GF-D8 (cell line): Measurements from ENCODE around the gene AIG1.
"Not testable (repeated sequence)": the region's sequence is repeated elsewhere in the genome, so short reads cannot be mapped to it uniquely, and the experiment has no call there.

Source experiments
- DNase-seq: peaks from one replicate; lab custom pipeline; 2025; lab: John Stamatoyannopoulos, UW

Gene AIG1

DNA sequence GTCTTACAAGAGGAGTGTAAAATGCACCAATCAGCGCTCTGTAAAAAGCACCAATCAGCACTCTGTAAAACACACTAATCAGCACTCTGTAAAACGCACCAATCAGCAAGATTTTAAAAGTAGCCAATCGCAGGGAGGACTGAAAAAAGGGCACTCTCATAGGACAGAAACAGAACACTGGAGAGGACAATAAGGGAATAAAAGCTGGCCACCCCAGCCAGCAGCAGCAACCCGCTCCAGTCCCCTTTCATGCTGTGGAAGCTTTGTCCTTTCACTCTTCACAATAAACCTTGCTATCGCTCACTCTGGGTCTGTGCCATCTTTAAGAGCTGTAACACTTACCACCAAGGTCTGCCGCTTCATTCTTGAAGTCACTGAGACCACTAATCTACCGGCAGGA is 1.7 kb upstream of the AIG1 start:
- DNase-seq = no peak

DNA sequence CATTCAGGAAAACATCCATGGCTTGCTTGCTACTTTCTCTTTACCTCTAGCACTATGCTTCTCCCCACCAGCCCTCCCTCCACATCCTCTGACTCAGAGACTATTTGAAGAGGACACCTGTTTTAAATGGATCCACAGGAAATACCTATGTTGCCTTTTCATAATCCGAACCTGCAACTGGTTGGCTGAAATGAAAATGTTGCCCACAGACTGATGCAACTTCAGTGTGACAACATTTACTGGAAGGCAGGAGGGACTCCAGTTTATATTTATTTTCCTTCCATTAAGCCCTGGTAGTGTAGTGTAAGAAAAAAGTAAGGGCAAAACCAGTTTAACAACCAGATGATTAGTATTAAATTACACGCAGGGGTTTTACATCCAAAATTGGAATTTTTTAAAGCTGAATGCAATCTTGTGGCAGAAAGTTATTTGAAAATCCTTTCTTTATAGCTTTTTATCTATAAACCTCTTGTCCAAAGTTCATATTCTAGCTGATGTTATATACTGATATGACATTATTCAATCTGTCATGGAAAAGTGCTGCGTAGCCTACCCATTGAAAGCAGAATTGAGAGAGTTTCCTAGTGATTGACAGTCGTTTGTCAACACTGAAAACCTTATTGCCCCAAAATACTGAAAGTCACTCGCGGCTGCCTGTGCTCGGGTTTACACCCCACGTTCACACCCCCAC is 881 bp upstream of the AIG1 start:
- peak; percentile 76 for DNase-seq

- DNase-seq = peak; percentile 84
These were observed 309 bp upstream of the AIG1 start for GRCh38 chr6:143060354-143060805.

GRCh38 chr6:143061597-143062385 is 1.1 kb downstream of the AIG1 start:
- DNase-seq = peak; percentile 10

DNA sequence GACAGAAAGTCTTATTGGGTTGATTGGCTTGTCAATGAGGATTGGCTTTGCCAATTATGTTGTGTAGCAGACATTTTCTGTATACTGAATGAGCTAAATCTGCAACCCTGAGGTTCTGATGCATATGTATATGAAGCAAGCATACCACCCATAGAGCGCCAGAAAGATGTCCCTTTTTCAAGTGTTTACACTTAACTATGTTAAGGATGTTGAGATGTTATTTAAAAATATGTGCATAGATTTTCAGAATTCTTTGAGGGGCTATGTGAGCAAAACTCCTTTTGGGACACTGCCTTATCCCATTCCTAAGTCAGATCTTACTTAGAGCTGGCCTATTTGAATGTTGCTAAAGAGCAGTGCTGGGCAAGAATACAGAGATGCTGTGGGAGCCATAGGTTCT is 1.9 kb downstream of the AIG1 start:
- DNase-seq = no peak

- DNase-seq = no peak
These were observed 2.9 kb downstream of the AIG1 start for GRCh38 chr6:143063631-143064030.

GRCh38 chr6:143064271-143064670 is 3.6 kb downstream of the AIG1 start:
- no peak for DNase-seq

DNA sequence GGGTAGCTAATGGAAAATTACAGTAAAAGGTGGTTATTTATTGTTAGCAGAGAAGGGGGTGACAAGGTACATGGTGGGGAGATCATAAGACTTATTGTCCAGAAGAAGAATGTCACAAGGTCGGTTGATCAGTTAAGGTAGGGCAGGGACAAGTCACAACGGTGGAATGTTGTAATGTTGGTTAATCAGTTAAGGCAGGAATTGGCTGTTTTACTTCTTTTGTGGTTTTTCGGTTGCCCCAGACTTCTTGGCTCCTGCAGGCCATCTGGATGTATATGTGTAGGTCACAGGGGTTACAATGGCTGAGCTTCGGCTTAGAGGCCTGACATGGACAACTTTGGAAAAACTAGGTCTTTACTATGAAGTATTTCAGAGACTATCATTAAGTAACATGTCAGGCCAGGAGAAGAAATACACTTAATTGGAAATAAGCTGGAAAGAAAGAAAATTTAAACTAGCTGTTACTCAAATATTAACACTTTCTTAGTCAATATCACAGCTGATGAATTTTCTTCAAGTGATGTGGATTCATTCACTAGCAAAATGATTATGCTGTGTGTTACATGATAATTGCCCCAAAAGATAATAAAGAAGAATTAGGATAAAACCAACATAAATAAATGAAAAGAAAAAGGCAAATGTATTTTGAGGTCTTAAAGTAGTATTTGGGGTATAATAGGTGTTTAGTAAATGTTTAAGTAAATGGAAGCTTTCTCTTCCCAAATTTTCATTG is 4.4 kb downstream of the AIG1 start:
- peak; percentile 97 for DNase-seq

DNA sequence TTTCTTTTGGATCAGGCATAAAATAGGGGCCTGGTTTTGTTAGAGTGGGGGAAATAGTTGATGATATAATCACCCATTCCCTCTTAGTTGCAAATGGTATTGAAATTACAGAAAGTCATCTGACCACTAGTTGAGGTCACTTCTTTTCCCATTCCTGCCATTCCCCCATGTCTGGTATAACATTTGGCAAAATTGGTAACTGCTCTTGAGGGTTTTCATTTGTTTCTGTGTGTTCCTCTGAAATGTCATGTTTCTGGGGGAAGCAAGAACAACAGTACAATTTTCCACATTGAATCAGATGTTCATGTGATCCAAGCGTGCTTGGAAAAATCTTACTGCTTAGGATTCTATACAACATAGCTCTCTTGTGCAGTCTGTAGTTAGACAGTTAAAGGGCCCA is 7.3 kb downstream of the AIG1 start:
- no peak for DNase-seq

DNA sequence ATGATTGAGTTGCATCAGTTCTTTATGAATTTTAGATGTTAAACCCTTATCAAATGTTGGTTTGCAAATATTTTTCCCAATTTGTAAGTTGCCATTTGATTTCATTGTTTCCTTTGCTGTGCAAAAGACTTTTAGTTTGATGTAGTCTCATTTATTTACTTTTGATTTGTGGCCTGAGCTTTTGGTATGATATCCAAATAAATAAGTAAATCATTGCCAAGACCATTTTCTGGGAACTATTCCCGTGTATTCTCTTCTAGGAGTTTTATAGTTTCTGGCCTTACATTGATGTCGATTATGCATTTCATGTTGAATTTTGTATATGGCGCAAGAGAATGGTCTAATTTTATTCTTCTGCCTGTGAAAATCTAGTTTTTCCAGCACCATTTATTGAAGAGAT is 13.4 kb downstream of the AIG1 start:
- DNase-seq = no peak

DNA sequence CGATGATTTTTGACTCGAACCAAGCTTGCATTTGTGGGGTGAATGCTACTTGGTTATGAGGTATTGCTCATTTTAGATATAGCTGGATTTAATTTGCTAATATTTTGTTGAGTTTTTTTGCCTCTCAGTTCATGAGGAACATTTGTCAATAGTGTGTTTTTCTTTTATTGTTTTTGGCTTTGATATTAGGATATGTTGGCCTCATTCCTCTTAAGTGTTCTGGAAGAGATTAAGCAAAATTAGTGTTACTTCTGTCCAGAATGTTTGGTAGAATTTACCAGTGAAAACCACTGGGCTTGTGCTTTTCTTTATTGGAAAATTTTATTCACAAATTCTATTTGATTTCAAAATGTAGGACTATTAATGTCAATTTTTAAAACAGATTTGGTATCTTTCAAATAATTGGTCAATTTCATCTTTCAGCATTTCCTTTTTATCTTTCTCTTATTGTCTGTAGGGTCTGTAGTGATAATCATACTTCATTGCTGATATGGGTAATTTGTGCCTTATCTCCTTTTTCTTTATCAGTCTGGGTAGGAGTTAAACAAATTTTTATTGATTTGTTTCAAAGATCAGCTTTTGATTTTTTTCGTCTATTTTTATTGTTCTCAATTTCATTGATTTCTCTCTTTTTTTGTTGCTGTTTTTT is 14.1 kb downstream of the AIG1 start:
- DNase-seq = no peak

DNA sequence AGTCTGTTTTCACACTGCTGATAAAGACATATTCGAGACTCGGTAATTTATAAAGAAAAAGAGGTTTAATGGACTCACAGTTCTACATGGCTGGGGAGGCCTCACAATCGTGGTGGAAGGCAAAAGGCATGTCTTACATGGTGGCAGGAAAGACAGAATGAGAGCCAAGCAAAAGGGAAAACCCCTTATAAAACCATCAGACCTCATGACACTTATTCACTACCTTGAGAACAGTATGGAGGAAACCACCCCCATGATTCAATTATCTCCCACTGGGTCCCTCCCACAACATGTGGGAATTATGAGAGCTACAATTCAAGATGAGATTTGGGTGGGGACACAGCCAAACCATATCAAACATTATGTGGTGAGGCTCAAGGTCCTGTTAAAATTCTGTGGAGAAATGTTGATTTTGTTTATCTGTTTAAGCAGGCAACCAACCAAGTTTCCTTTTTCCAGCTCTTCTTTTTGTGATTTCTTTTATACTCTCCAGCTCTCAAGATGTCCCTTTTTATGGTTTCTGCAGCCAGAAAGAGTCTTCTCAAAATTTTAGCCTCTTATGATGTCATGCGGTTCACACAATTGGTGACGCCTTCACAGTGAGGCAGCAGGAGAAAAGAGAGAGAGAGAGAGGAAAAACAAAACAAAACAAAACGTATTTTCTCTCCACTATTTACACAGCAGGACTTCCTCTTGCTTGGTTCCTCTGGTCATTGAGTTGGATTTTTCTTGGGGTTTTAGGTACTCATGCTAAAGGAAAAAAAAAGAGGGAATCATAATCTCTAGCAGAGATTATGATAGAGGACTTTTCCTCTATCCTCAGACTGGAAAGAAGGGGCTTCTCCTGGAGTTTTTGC is 18.0 kb downstream of the AIG1 start:
- DNase-seq = no peak

GRCh38 chr6:143079325-143079640 is 18.6 kb downstream of the AIG1 start:
- DNase-seq = no peak

DNA sequence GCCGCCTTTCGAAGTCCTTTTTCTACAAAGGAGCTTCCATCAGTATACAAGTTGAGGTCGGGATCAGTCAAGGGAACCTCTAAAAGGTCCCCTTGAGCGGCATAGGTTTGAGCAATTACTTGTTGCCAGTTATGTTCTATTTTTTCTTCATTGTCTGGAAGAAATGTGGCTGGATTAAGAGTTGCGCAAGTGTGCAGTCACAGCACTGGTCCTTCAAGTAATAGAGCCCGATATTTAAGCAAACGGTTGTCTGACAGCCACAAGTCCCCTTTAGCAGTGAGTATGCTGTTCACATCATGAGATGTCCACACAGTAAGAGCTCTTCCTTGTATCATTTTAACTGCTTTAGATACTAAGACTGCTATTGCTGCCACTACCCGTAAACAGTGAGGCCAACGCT is 21.6 kb downstream of the AIG1 start:
- not testable (repeated sequence) for DNase-seq

- DNase-seq = not testable (repeated sequence)
These were observed 23.3 kb downstream of the AIG1 start for GRCh38 chr6:143084019-143084418.

DNA sequence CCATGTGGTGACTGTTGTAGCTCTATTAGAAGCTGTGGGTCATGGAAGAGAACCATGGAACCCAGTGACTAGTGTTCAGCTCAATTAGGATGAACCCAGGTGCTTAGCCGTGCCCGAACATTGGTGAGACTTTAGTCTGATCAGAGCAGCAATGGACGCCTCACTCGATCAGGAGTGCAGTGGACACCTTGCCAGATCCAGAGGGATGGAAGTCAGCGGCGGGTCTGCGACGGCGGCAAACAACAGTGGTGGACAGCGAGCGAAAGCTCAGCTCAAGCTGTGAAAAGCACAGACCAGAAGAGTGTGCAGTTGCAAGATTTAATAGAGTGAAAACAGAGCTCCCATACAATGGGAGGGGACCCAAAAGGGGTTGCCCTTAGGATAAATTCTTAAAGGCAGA is 26.6 kb downstream of the AIG1 start:
- not testable (repeated sequence) for DNase-seq

DNA sequence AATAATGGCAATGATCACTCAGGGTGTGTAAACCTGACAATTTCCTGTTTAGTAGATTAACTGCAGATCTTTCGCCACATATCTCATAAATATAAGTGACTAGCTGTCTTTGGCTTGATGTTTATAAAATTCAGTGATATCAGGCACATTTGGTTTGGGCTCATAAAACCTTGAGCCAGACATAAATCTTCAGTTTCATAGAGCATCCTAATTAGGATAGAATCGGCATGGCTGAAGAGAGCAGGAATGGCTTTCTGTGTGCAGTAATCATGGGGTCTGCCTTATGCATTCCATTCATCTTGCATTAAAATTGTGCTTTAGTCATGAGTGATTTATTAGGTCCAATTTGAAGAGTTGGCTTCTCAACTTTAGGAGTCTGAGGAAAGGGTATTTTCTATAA is 27.2 kb downstream of the AIG1 start:
- DNase-seq = no peak

DNA sequence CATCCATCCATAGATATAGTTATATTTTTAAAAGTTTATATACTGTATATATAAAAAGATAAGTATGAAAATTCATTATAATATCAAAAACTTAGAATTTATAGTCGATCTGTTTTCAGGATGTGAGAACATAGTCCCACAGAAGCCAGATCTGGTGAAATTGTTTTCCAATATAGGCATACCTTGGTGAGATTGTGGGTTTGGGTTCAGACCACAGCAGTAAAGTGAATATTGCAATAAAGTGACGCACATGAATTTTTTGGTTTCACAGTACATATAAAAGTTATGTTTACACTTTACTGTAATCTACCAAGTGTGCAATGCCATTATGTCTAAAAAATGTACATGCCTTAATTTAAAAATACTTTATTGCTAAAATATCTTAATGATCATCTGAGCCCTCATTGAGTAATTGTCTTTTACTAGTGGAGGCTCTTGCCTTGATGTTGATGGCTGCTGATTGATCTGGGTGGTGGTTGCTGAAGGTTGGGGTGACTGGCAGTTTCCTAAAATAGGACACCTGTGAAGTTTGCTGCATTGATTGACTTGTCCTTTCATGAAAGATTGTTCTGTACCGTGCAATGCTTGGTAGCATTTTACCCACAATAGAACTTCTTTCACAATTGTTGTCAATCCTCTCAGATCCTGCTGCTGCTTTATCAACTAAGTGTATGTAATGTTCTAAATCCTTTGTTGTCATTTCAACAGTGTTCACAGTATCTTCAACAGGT is 29.8 kb downstream of the AIG1 start:
- DNase-seq = no peak

DNA sequence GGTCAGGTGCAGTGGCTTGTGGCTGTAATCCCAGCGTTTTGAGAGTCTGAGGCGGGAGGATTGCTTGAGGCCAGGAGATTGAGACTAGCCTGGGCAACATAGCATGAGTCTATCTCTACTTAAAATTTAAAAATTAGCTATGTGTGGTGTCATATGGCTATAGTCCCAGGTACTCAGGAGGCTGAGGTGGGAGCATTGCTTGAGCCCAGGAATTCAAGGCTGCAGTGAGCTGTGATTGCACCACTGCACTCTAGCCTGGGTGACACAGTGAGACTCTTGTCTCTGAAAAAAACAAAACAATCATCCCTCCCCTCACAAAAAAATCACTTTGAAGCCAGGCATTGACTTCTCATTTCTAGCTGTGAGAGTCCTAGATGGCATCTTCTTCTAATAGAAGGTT is 32.1 kb downstream of the AIG1 start:
- no peak for DNase-seq

- DNase-seq = no peak
These were observed 32.6 kb downstream of the AIG1 start for GRCh38 chr6:143093290-143093689.

GRCh38 chr6:143096403-143096802 is 35.7 kb downstream of the AIG1 start:
- DNase-seq = no peak
